ENCODE data around the gene CTSW. TPM values are rescaled to one million over a fixed set of nuclear protein-coding genes. Genes with fewer than 3 reads are reported as not detected.

CTSW gene
- polyA plus RNA-seq, 3 donors, result 0.71 to 1.3 (median 0.78) TPM

DNA sequence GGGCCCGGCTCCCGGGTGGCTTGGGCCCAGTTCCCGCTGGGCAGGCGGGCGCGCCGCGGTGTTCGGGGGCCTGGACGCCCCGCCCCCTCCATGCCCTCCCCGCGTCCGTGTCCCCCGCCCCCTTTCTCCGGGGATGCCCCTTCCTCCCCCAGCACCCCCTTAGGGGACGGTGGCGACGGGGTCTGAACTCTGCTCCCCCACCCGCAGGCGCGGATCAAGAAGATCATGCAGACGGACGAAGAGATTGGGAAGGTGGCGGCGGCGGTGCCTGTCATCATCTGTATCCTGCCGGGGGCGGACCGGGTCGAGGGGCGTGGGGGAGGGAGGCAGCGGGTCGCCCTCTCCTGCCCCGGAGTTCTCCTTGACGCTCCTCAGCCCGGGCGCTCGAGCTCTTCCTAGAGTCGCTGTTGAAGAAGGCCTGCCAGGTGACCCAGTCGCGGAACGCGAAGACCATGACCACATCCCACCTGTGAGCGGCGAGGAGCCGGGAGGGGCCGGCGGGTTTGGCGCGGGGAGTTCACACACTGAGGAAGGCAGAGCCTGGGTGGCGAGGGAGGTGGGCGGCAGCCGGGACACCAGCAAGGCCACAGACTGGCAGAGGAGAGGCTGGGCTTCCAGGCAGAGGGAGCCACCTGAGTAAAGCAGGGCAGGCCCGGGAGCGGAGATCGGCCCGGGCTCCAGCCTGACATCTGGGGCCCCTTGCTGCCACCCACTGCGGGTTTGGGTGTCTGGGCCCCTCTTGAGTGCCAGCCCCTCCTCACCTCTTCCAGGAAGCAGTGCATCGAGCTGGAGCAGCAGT is 40.1 kb downstream of the CTSW start:
- WGBS (ENCODE audit: insufficient coverage), result under 1% methylated on average over 42 of the region's 60 CpGs
- DNase-seq, result no peak
- intact Hi-C loops (cut with micrococcal nuclease), result loop anchor here (1.0 to 5.0 kb wide), 4 partner anchors 19 to 43 kb away; partner anchors contain the start of genes SART1 (in 2 of the 2), FIBP (in 1 of the 2) and FOSL1 (in 1 of the 2)
- Mint-ChIP-seq H3K9me3 (no peaks in the 10 kb centered on the region), H3K4me1 (peaks cover 51% of the 10 kb centered on the region), H3K27ac (peak overlapping the region in 6 of 7 donors; percentile 61 to 90 (median 81)), H3K4me3 (peak overlapping the region; percentile 89 to 95), H3K27me3 (ENCODE audit: low read depth in 3 of 3) (peaks cover 0 to 2% (median 0%) of the 10 kb centered on the region in 3 donors), H3K36me3 (peaks cover 30 to 35% of the 10 kb centered on the region in 2 donors)
- TF ChIP-seq, protein P1, sequence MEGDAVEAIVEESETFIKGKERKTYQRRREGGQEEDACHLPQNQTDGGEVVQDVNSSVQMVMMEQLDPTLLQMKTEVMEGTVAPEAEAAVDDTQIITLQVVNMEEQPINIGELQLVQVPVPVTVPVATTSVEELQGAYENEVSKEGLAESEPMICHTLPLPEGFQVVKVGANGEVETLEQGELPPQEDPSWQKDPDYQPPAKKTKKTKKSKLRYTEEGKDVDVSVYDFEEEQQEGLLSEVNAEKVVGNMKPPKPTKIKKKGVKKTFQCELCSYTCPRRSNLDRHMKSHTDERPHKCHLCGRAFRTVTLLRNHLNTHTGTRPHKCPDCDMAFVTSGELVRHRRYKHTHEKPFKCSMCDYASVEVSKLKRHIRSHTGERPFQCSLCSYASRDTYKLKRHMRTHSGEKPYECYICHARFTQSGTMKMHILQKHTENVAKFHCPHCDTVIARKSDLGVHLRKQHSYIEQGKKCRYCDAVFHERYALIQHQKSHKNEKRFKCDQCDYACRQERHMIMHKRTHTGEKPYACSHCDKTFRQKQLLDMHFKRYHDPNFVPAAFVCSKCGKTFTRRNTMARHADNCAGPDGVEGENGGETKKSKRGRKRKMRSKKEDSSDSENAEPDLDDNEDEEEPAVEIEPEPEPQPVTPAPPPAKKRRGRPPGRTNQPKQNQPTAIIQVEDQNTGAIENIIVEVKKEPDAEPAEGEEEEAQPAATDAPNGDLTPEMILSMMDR (IDR thresholded peaks at IDR 0.05), result no peak
- Histone ChIP-seq H3K9ac (ENCODE audit: insufficient read depth, low read length, poor library complexity, severe bottlenecking) (peak overlapping the region; percentile 77), H3K4me1 (ENCODE audit: control insufficient read depth in 1 of 2, insufficient read depth in 2 of 2, low read length in 2 of 2) (peaks cover 51 to 59% of the 10 kb centered on the region in 2 donors), H3K79me2 (ENCODE audit: insufficient read depth, low read length) (peaks cover 38% of the 10 kb centered on the region), H3K36me3 (replicated peaks in 1 of 2; ENCODE audit: control insufficient read depth in 1 of 2, insufficient read depth in 2 of 2, low read length in 2 of 2) (peaks cover 12 to 26% of the 10 kb centered on the region in 2 donors), H4K20me1 (ENCODE audit: insufficient read depth, low read length) (peaks cover 9% of the 10 kb centered on the region), H3K27ac (ENCODE audit: low read depth in 1 of 2, low read length in 2 of 2) (peak overlapping the region in 1 of 2 donors; percentile 78), H3K4me2 (replicated peaks; ENCODE audit: extremely low read depth, low read length, poor library complexity, severe bottlenecking) (peak overlapping the region; percentile 94), H2AFZ (ENCODE audit: insufficient read depth, low read depth, low read length, poor library complexity, severe bottlenecking) (peak overlapping the region; percentile 82), H3K4me3 (replicated peaks in 1 of 3; ENCODE audit: low read depth in 2 of 3, low read length in 3 of 3) (peak overlapping the region; percentile 74 to 93 (median 91)), H3K9me3 (replicated peaks in 1 of 2; ENCODE audit: control insufficient read depth in 1 of 2, insufficient read depth in 1 of 2, low read length in 2 of 2) (no peaks in the 10 kb centered on the region), H3K27me3 (ENCODE audit: control insufficient read depth in 2 of 2, insufficient read depth in 2 of 2, low read length in 2 of 2) (no peaks in the 10 kb centered on the region)

DNA sequence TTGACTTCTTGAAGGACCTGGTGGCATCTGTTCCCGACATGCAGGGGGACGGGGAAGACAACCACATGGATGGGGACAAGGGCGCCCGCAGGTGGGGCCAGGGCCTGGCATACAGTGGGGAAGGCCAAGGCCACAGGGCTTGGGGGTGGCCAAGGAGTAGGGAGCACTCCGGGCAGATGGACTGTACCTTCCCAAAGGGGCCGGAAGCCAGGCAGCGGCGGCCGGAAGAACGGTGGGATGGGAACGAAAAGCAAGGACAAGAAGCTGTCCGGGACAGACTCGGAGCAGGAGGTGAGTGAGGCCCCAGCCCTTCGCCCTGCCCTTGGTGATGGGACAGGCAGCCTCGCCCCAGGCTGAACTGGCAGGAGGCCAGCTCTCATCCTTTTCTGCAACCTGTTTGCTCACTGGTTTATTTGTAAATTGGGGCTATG is 40.8 kb downstream of the CTSW start:
- H3K4me1 Mint-ChIP-seq, result peaks cover 45% of the 10 kb centered on the region
- Histone ChIP-seq H2AFZ (ENCODE audit: insufficient read depth, low read depth, low read length, poor library complexity, severe bottlenecking) (no peak overlapping the region), H3K4me3 (replicated peaks in 1 of 3; ENCODE audit: low read depth in 2 of 3, low read length in 3 of 3) (peak overlapping the region; percentile 74 to 93 (median 91)), H4K20me1 (ENCODE audit: insufficient read depth, low read length) (peaks cover 2% of the 10 kb centered on the region), H3K9ac (ENCODE audit: insufficient read depth, low read length, poor library complexity, severe bottlenecking) (peak overlapping the region; percentile 77), H3K27ac (ENCODE audit: low read depth in 1 of 2, low read length in 2 of 2) (no peak overlapping the region), H3K4me2 (replicated peaks; ENCODE audit: extremely low read depth, low read length, poor library complexity, severe bottlenecking) (peak overlapping the region; percentile 94), H3K36me3 (replicated peaks in 1 of 2; ENCODE audit: control insufficient read depth in 1 of 2, insufficient read depth in 2 of 2, low read length in 2 of 2) (peaks cover 12 to 28% of the 10 kb centered on the region in 2 donors), H3K27me3 (ENCODE audit: control insufficient read depth in 2 of 2, insufficient read depth in 2 of 2, low read length in 2 of 2) (no peaks in the 10 kb centered on the region), H3K4me1 (ENCODE audit: control insufficient read depth in 1 of 2, insufficient read depth in 2 of 2, low read length in 2 of 2) (peaks cover 45 to 53% of the 10 kb centered on the region in 2 donors), H3K9me3 (replicated peaks in 1 of 2; ENCODE audit: control insufficient read depth in 1 of 2, insufficient read depth in 1 of 2, low read length in 2 of 2) (no peaks in the 10 kb centered on the region), H3K79me2 (ENCODE audit: insufficient read depth, low read length) (peaks cover 38% of the 10 kb centered on the region)
- peaks cover 0 to 2% (median 0%) of the 10 kb centered on the region in 3 donors for H3K27me3 Mint-ChIP-seq (ENCODE audit: low read depth in 3 of 3)
- no peak for DNase-seq
- peak overlapping the region; percentile 89 to 95 for H3K4me3 Mint-ChIP-seq
- peak overlapping the region in 1 of 7 donors; percentile 61 for H3K27ac Mint-ChIP-seq
- WGBS (ENCODE audit: insufficient coverage), result 64% methylated on average over 11 of the region's 15 CpGs
- TF ChIP-seq, protein P1 (IDR thresholded peaks at IDR 0.05), result no peak
- intact Hi-C loops (cut with micrococcal nuclease), result loop anchor here in 1 of 2 donors (5.0 kb wide), 2 partner anchors 33 to 42 kb away; partner anchors contain the start of genes FIBP and SART1
- peaks cover 32 to 36% of the 10 kb centered on the region in 2 donors for H3K36me3 Mint-ChIP-seq
- no peaks in the 10 kb centered on the region for H3K9me3 Mint-ChIP-seq
